Endothelial cell of umbilical vein (primary cell): ENCODE measurements around the gene CTU2.

Experiments used
- CTCF ChIP-seq, 2 donors: IDR thresholded peaks; 1 replicate in 1 of 2; 2 replicates in 1 of 2; pipeline ENCODE4 v1.5.1; 2011; ENCODE audit warnings: low read length in 2 of 2, mild to moderate bottlenecking in 2 of 2, moderate library complexity in 2 of 2, control low read depth in 1 of 2, inconsistent platforms in 1 of 2, low read depth in 1 of 2; ENCODE audit not compliant: insufficient read depth in 1 of 2; ENCODE audit errors: extremely low read depth in 1 of 2
- EZH2 ChIP-seq: IDR thresholded peaks from 2 replicates; pipeline ENCODE4 v1.6.1; 2012; ENCODE audit warnings: borderline replicate concordance, low read depth, mild to moderate bottlenecking, moderate library complexity, low read length, inconsistent platforms; ENCODE audit not compliant: severe bottlenecking
- MYC ChIP-seq: IDR thresholded peaks from one replicate; pipeline ENCODE4 v1.6.1; 2011; ENCODE audit warnings: mild to moderate bottlenecking, low read depth, low read length
- POLR2A ChIP-seq: IDR thresholded peaks from 2 replicates; pipeline ENCODE4 v1.6.1; 2012; ENCODE audit warnings: low read depth, mild to moderate bottlenecking, control low read depth, low read length

GRCh38 chr16:88658714-88659113 lies 47.6 kb upstream of the CTU2 start:
- TF ChIP-seq POLR2A (no peak), CTCF (IDR thresholded peaks at IDR 0.05; ENCODE audit: extremely low read depth in 1 of 2, insufficient read depth in 1 of 2, low read depth in 1 of 2, low read length in 2 of 2) (no peak), EZH2 (no peak), MYC (no peak)
